ENCODE measurements around the gene SCAMP5.

The SCAMP5 gene

DNA sequence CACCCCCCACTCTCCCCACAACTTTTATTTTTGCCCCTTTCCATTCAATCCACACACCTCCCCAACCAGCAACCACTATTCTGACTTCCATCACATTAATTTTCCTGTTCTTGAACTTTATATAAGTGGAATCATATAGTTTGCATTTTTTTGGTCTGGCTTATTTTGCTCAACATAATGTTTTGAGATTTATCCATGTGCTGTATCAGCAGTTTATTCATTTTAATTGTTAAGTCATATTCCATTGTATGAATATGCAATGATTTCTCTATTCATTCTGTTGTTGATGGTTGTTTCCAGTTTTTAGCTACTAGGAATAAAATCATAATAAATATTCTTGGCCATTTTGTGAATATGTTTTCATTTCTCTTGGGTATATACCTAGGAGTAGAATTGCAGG is 5.8 kb upstream of the SCAMP5 start:
- no peak for TF ChIP-seq CTCF (conservative IDR thresholded peaks at IDR 0.05)
- H3K27ac ChIP-seq = no peak overlapping the region

GRCh38 chr15:74992619-74993018 is 2.7 kb upstream of the SCAMP5 start:
- TF ChIP-seq CTCF (conservative IDR thresholded peaks at IDR 0.05) = no peak
- no peak overlapping the region for H3K27ac ChIP-seq

DNA sequence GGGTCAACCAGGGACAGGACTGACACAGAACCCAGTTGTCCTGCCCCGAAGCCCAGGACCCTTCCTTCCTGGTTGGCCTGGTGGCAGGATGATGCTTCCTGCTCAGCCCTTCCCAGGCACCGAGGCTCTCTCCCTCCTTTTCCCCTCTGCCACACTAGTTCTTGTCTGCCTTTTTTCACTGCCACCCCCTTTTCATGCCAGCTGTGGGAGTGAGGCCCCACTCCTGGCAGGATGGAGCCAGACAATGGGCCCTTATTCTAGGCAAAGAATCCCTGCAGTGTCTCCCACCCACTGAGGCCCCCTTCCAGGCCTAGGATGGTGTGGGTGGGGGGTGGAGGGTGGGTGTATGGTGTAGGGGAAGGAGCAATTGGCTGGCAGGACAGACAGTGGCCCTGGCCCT is 1.1 kb upstream of the SCAMP5 start:
- TF ChIP-seq CTCF (conservative IDR thresholded peaks at IDR 0.05) = no peak
- H3K27ac ChIP-seq = peak overlapping the region; percentile 98

DNA sequence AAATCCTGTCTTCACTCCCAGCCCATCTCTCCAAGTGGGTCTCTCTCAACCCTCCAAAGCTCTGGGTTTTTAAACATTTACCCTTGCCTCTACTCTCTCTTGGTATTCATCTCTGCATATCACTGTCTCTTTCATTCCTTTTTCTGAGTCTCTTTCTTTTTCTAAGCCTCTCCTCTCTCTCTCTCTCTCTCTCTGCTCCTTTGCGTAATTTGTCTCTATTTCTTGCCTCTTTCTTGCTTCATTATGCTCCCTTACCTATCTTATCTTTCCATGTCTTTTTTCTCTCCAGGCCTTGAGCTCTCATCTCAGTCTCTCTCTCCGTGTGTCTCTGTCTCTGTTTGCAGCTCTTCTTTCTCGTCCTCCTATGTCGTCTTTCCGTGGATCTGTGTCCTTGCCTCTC is 678 bp upstream of the SCAMP5 start:
- no peak for TF ChIP-seq CTCF (conservative IDR thresholded peaks at IDR 0.05)
- peak overlapping the region; percentile 98 for H3K27ac ChIP-seq

DNA sequence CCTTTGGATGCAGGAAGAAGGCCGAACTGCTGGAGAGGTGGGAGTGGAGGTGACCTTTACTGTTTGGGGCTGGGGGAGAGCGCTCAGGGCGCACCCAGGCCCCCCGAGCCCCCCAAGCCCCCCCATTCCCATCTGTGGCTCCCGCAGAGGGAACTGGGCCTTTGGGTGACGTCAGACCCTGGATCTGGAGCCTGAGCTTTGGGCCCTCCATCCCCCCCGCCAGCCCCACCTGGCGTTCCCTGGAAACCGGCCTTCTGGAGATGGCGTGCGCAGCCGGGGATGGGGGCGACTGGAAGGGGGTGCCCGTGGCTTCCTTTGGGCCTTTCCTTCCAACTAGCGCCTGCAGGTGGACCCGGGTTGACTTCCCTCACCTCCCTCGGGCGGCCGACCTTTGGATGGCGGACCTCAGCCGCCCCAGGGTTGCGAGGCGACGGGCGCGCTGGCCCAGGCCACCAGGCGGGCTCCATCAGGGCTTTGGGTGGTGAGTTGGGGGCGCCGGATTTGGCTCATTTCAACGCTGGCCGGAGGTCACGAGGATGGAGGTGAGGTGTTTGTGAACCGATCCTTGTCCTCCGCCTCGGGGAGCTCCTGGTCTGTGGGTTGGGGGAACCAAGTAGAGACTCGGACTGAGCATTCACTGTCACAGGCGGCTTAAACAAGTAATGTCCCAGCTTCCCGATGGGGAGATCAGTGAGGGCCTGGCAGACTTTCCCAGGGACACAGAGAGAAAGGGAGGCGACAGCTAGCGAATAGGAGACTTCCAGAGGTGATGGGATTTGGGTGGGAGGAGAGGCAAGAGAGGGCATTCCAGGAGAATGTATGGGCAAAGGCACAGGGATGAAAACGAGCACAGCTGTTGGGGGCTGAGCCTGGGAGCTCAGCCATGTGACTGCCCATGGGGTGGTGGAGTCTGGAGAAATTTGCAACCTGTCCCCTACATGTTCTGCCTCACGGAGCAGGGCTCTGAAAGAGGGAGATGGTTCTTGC is 709 bp downstream of the SCAMP5 start:
- no peak; the same call in 1 of the 2 replicates for TF ChIP-seq CTCF (conservative IDR thresholded peaks at IDR 0.05)
- peak overlapping the region; percentile 98 for H3K27ac ChIP-seq

DNA sequence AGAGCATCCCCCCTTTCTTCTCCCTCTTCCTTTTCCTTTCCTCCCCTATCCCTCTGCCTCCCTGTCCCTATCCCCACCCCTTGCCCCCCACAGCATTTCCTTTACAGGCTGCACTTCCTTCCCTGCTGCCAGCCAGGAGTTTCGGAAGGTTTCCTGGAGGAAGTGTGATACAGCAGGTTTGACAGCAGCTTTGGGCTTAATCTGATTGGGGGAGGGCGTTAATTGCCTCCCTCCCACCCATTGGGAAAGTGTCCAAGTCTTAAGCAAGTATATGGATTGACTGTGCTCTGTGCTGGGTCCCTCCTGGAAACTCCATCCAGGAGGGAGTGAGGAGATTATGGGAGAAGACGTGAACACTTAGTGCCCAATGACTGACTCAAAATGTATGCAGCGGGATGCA is 1.8 kb downstream of the SCAMP5 start:
- no peak for TF ChIP-seq CTCF (conservative IDR thresholded peaks at IDR 0.05)
- H3K27ac ChIP-seq = peak overlapping the region; percentile 98

DNA sequence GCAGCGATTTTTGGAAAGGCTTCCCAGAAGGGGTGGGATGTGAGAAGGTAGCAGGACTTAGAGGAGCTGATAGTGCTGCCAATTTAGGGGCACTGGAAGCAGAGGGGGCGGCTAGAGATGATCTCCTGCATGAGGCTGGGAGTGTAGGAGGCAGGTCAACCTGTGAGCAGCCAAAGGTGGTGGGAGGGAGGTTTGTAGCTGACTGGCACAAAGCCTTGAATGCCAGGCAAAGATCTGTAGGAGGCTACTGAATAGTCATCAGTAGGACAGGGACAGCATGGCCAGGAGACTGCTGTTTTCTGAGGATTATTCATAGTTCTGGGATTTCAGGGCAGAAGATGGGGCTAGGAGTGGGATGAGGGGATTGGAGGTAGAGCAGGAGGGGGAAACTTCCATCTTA is 2.2 kb downstream of the SCAMP5 start:
- H3K27ac ChIP-seq = peak overlapping the region; percentile 98
- TF ChIP-seq CTCF (conservative IDR thresholded peaks at IDR 0.05) = no peak
